IMR-90 (cell line): Measurements from ENCODE around the gene MPP2. TPM values are rescaled to one million over a fixed set of nuclear protein-coding genes. Genes with fewer than 3 reads are reported as not detected.

Experiments
- ATAC-seq: fragments of 200-7000 bp; cut with Tn5 transposase; 2 replicates; pipeline ENCODE4 v1.9.1; 2020; ENCODE audit warnings: low read depth, mild to moderate bottlenecking, moderate library complexity
- BruUV-seq: library from RNA; stranded (reverse); fragments of 400-500 nt; replicated peaks from 2 replicates; lab custom pipeline; 2021; lab: Mats Ljungman, UMichigan
- CTCF ChIA-PET: fragments of 300-600 bp; formaldehyde crosslinking; extraction: SDS; loops from one replicate; lab custom pipeline; 2021; ENCODE audit warnings: antibody characterized with exemption; lab: Yijun Ruan, JAX
- POLR2A ChIA-PET: fragments of 300-600 bp; sonication (Branson Sonifier 250); formaldehyde crosslinking; loops from one replicate; lab custom pipeline; 2022; ENCODE audit warnings: antibody characterized with exemption; ENCODE audit not compliant: unreplicated experiment; lab: Charles Lee
- DNase-seq: peaks from one replicate; pipeline ENCODE4 v3.0.0; 2013
- H2AFZ ChIP-seq: replicated peaks from 2 replicates; pipeline ENCODE3; 2013; ENCODE audit warnings: low read length, mild to moderate bottlenecking; ENCODE audit not compliant: poor library complexity
- H2AK5ac ChIP-seq: 2 replicates; pipeline ENCODE4 v1.6.1; 2013; ENCODE audit warnings: low read depth, low read length, inconsistent platforms
- H2AK9ac ChIP-seq: replicated peaks from 2 replicates; pipeline ENCODE3; 2013; ENCODE audit warnings: mild to moderate bottlenecking, low read depth, low read length, moderate library complexity; ENCODE audit not compliant: poor library complexity
- H2BK120ac ChIP-seq: 2 replicates; pipeline ENCODE4 v1.6.1; 2013; ENCODE audit warnings: low read depth, low read length, inconsistent platforms
- H2BK15ac ChIP-seq: 3 replicates; pipeline ENCODE4 v1.6.1; 2013; ENCODE audit warnings: low read depth, low read length, inconsistent platforms
- H2BK20ac ChIP-seq: 2 replicates; pipeline ENCODE4 v1.6.1; 2013; ENCODE audit warnings: low read depth, mild to moderate bottlenecking, inconsistent platforms, low read length, moderate library complexity
- H2BK5ac ChIP-seq: 2 replicates; pipeline ENCODE4 v1.6.1; 2013; ENCODE audit warnings: mild to moderate bottlenecking, low read depth, low read length, inconsistent platforms; ENCODE audit not compliant: poor library complexity, severe bottlenecking
- H3K14ac ChIP-seq: replicated peaks from 2 replicates; pipeline ENCODE4 v1.6.1; 2013; ENCODE audit warnings: low read depth, low read length, inconsistent platforms
- H3K18ac ChIP-seq: 2 replicates; pipeline ENCODE4 v1.6.1; 2013; ENCODE audit warnings: low read depth, low read length, control low read depth
- H3K23ac ChIP-seq: 2 replicates; pipeline ENCODE4 v1.6.1; 2013; ENCODE audit warnings: low read depth, low read length, inconsistent platforms
- H3K27ac ChIP-seq: 2 replicates; pipeline ENCODE4 v1.5.1; 2013; ENCODE audit warnings: mild to moderate bottlenecking, control low read depth, low read length; ENCODE audit not compliant: insufficient read depth
- H3K27me3 ChIP-seq: 2 replicates; pipeline ENCODE4 v1.6.1; 2013; ENCODE audit warnings: low read length; ENCODE audit not compliant: control insufficient read depth, insufficient read depth
- H3K36me3 ChIP-seq: 2 replicates; pipeline ENCODE4 v1.6.1; 2013; ENCODE audit warnings: low read length, mixed read lengths; ENCODE audit not compliant: control insufficient read depth, insufficient read depth
- H3K4ac ChIP-seq: 2 replicates; pipeline ENCODE4 v1.6.1; 2013; ENCODE audit warnings: low read depth, low read length, inconsistent platforms
- H3K4me1 ChIP-seq: 2 replicates; pipeline ENCODE4 v1.6.1; 2013; ENCODE audit warnings: low read length, mixed read lengths; ENCODE audit not compliant: control insufficient read depth, insufficient read depth
- H3K4me2 ChIP-seq: 2 replicates; pipeline ENCODE4 v1.6.1; 2013; ENCODE audit warnings: low read depth, mild to moderate bottlenecking, control low read depth, low read length, moderate library complexity
- H3K4me3 ChIP-seq: 2 replicates; pipeline ENCODE4 v1.5.1; 2013; ENCODE audit warnings: low read depth, mild to moderate bottlenecking, control low read depth, low read length, moderate library complexity; ENCODE audit not compliant: insufficient read depth
- H3K56ac ChIP-seq: 2 replicates; pipeline ENCODE4 v1.6.1; 2013; ENCODE audit warnings: low read length, inconsistent platforms; ENCODE audit not compliant: insufficient read depth; ENCODE audit errors: extremely low read depth
- H3K79me1 ChIP-seq, 2 experiments: 2 replicates each; pipeline ENCODE4 v1.6.1; 2013; ENCODE audit warnings: low read length in 2 of 2, inconsistent platforms in 1 of 2, low read depth in 1 of 2
- H3K9ac ChIP-seq: 2 replicates; pipeline ENCODE4 v1.6.1; 2013; ENCODE audit warnings: low read depth, low read length, control low read depth
- H3K9me1 ChIP-seq: 2 replicates; pipeline ENCODE4 v1.6.1; 2013; ENCODE audit warnings: low read length, inconsistent platforms; ENCODE audit not compliant: insufficient read depth
- H3K9me3 ChIP-seq: 2 replicates; pipeline ENCODE4 v1.6.1; 2013; ENCODE audit warnings: low read length; ENCODE audit not compliant: control insufficient read depth, insufficient read depth
- H4K20me1 ChIP-seq: 2 replicates; pipeline ENCODE4 v1.6.1; 2013; ENCODE audit warnings: low read length, inconsistent platforms; ENCODE audit not compliant: insufficient read depth
- H4K5ac ChIP-seq: 2 replicates; pipeline ENCODE4 v1.6.1; 2013; ENCODE audit warnings: mild to moderate bottlenecking, low read depth, low read length, control low read depth
- H4K8ac ChIP-seq, 2 experiments: 2 replicates each; pipeline ENCODE4 v1.6.1; 2013; ENCODE audit warnings: low read depth in 2 of 2, low read length in 2 of 2, control low read depth in 1 of 2, inconsistent platforms in 1 of 2
- H4K91ac ChIP-seq: 2 replicates; pipeline ENCODE4 v1.6.1; 2013; ENCODE audit warnings: low read depth, low read length, inconsistent platforms; ENCODE audit not compliant: insufficient read depth
- BHLHE40 ChIP-seq: fragments of 150-350 bp; IDR thresholded peaks from 2 replicates; pipeline ENCODE4 v1.6.1; 2016; ENCODE audit warnings: mild to moderate bottlenecking, low read depth, low read length
- FOS ChIP-seq: fragments of 150-350 bp; IDR thresholded peaks from 2 replicates; pipeline ENCODE4 v1.6.1; 2016; ENCODE audit warnings: low read depth, low read length
- MAZ ChIP-seq: IDR thresholded peaks from 2 replicates; pipeline ENCODE4 v1.6.1; 2012; ENCODE audit warnings: low read depth, mild to moderate bottlenecking, low read length, improper control_type of control experiment, moderate library complexity, borderline replicate concordance
- MXI1 ChIP-seq: IDR thresholded peaks from 2 replicates; pipeline ENCODE4 v1.6.1; 2012; ENCODE audit warnings: low read depth, mild to moderate bottlenecking, low read length, moderate library complexity, borderline replicate concordance
- POLR2A ChIP-seq: IDR thresholded peaks from 2 replicates; pipeline ENCODE4 v1.6.1; 2012; ENCODE audit warnings: mild to moderate bottlenecking, low read depth, low read length
- RAD21 ChIP-seq: IDR thresholded peaks from 2 replicates; pipeline ENCODE4 v1.6.1; 2012; ENCODE audit warnings: low read length, improper control_type of control experiment
- RCOR1 ChIP-seq: IDR thresholded peaks from 2 replicates; pipeline ENCODE4 v1.6.1; 2012; ENCODE audit warnings: mild to moderate bottlenecking, low read length, improper control_type of control experiment; ENCODE audit not compliant: insufficient replicate concordance
- RFX5 ChIP-seq: IDR thresholded peaks from 2 replicates; pipeline ENCODE4 v1.8.0; 2012; ENCODE audit warnings: low read depth, mild to moderate bottlenecking, low read length, moderate library complexity
- SMC3 ChIP-seq: fragments of 150-350 bp; IDR thresholded peaks from 2 replicates; pipeline ENCODE4 v1.6.1; 2016; ENCODE audit warnings: low read depth, mild to moderate bottlenecking, antibody characterized with exemption, low read length, moderate library complexity
- WGBS, 2 experiments: methylation state at CpG; one replicate each; pipeline versions ENCODE4 v1.1.5 to v1.1.7; 2013; ENCODE audit warnings: missing lambda C conversion rate in 2 of 2; ENCODE audit not compliant: insufficient read length in 1 of 2; ENCODE audit errors: extremely low coverage in 2 of 2; 5-methylcytosine and 5-hydroxymethylcytosine counted together
- dilution Hi-C: fragments of 300-500 bp; cut with HindIII; formaldehyde crosslinking; loops from one replicate; pipeline ENCODE4 v1.14.3; 2018; ENCODE audit warnings: low sequenced_read_pairs; ENCODE audit not compliant: unreplicated experiment
- in situ Hi-C: fragments of 300-500 bp; cut with MboI; formaldehyde crosslinking; loops from 3 replicates; pipeline ENCODE4 v1.14.3; 2019; ENCODE audit warnings: low sequenced_read_pairs, inconsistent platforms, mixed read lengths
- intact Hi-C: fragments of 100-400 bp; cut with micrococcal nuclease; formaldehyde crosslinking; loops from 2 replicates; pipeline ENCODE4 v1.10.0; 2022
- polyA plus RNA-seq, 3 experiments: library from polyadenylated mRNA; depleted of rRNA; stranded (reverse); fragments of >200 nt; gene quantifications; 2 replicates each; pipeline ENCODE4 v1.2.3, GENCODE V29; 2012; ENCODE audit warnings: low replicate concordance in 1 of 3
- total RNA-seq: library from RNA; depleted of rRNA; stranded (reverse); fragments of >200 nt; gene quantifications from 2 replicates; pipeline ENCODE4 v1.2.3, GENCODE V29; 2012
- TF ChIP-seq, protein P1 (sequence below): conservative IDR thresholded peaks from 2 replicates; pipeline ENCODE4 v1.5.1; 2012; ENCODE audit warnings: mild to moderate bottlenecking, low read depth, low read length, improper control_type of control experiment
- TF ChIP-seq, protein P2 (sequence below): fragments of 150-350 bp; IDR thresholded peaks from 2 replicates; pipeline ENCODE4 v1.6.1; 2017; ENCODE audit warnings: mild to moderate bottlenecking, antibody characterized with exemption, low read length, low read depth
- TF ChIP-seq, protein P3 (sequence below): fragments of 150-350 bp; IDR thresholded peaks from 2 replicates; pipeline ENCODE4 v1.6.1; 2016; ENCODE audit warnings: low read depth, mild to moderate bottlenecking, low read length, moderate library complexity, borderline replicate concordance

Gene MPP2
- total and polyA plus RNA-seq, 2 of the 4 experiments (the other 2 are of a cell fraction) = 3.2 to 3.8 TPM

DNA sequence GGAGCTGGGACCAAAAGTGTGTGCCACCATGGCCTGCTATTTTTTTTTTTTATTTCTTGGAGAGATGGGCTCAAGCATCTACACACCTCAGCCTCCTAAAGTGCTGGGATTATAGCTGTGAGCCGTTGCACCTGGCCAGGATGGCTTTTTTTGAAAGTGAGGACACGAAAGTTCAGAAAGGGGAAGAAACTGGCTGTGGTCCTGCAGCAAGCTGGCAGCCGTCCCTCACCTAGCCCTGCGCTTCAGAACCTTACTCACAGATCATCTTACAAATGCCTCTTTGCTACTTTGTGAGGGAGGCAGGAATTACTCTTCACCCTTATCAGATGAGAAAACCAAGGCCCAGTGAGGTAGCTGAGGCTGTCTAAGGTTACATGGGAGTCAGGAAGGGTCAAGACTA lies 39.4 kb upstream of the MPP2 start:
- in situ Hi-C loops (loop anchor here (10.0 kb wide), 1 partner anchor 218 kb away; no protein-coding TSS in a partner anchor), dilution Hi-C loops (no loop called here), intact Hi-C loops (no loop called here)
- no peak overlapping the region for H3K56ac ChIP-seq
- no peaks in the 10 kb centered on the region for H3K79me1 ChIP-seq
- no peak overlapping the region for H2BK15ac ChIP-seq
- H2AFZ ChIP-seq = no peak overlapping the region
- H2BK120ac ChIP-seq = no peak overlapping the region
- H4K20me1 ChIP-seq = 0 out of 2 replicates have a peak, but pooled peaks cover 4% of the 10 kb centered on the region
- H3K18ac ChIP-seq = no peak overlapping the region
- no peak overlapping the region for H3K27ac ChIP-seq
- H2BK5ac ChIP-seq = no peak overlapping the region
- no peak overlapping the region for H4K91ac ChIP-seq
- H2AK5ac ChIP-seq = no peak overlapping the region
- H3K4me1 ChIP-seq = no peaks in the 10 kb centered on the region
- no peak overlapping the region for H3K4me3 ChIP-seq
- no peak overlapping the region for H3K4me2 ChIP-seq
- no peak overlapping the region for H3K4ac ChIP-seq
- no peak overlapping the region for H3K14ac ChIP-seq
- CTCF ChIA-PET = interaction anchor here (0.7 to 1.0 kb wide), 2 partner anchors 12 to 222 kb away, joined by 3 to 5 read pairs; no protein-coding TSS in a partner anchor
- H4K8ac ChIP-seq = no peak overlapping the region
- BruUV-seq = no TSS peak
- H3K23ac ChIP-seq = no peak overlapping the region
- no peak for DNase-seq
- no peak overlapping the region for H2BK20ac ChIP-seq
- no peaks in the 10 kb centered on the region for H3K9me3 ChIP-seq
- no peak overlapping the region for H4K5ac ChIP-seq
- no CpG with 5 or more reads among the region's 4 CpGs for WGBS, 2 experiments
- no peak for ATAC-seq
- TF ChIP-seq FOS (no peak), POLR2A (no peak), MAZ (no peak), RAD21 (no peak), SMC3 (no peak), BHLHE40 (no peak), RCOR1 (no peak), MXI1 (no peak), RFX5 (no peak)
- TF ChIP-seq, protein P1, sequence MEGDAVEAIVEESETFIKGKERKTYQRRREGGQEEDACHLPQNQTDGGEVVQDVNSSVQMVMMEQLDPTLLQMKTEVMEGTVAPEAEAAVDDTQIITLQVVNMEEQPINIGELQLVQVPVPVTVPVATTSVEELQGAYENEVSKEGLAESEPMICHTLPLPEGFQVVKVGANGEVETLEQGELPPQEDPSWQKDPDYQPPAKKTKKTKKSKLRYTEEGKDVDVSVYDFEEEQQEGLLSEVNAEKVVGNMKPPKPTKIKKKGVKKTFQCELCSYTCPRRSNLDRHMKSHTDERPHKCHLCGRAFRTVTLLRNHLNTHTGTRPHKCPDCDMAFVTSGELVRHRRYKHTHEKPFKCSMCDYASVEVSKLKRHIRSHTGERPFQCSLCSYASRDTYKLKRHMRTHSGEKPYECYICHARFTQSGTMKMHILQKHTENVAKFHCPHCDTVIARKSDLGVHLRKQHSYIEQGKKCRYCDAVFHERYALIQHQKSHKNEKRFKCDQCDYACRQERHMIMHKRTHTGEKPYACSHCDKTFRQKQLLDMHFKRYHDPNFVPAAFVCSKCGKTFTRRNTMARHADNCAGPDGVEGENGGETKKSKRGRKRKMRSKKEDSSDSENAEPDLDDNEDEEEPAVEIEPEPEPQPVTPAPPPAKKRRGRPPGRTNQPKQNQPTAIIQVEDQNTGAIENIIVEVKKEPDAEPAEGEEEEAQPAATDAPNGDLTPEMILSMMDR = no peak
- TF ChIP-seq, protein P2, sequence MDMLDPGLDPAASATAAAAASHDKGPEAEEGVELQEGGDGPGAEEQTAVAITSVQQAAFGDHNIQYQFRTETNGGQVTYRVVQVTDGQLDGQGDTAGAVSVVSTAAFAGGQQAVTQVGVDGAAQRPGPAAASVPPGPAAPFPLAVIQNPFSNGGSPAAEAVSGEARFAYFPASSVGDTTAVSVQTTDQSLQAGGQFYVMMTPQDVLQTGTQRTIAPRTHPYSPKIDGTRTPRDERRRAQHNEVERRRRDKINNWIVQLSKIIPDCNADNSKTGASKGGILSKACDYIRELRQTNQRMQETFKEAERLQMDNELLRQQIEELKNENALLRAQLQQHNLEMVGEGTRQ = no peak
- TF ChIP-seq, protein P3, sequence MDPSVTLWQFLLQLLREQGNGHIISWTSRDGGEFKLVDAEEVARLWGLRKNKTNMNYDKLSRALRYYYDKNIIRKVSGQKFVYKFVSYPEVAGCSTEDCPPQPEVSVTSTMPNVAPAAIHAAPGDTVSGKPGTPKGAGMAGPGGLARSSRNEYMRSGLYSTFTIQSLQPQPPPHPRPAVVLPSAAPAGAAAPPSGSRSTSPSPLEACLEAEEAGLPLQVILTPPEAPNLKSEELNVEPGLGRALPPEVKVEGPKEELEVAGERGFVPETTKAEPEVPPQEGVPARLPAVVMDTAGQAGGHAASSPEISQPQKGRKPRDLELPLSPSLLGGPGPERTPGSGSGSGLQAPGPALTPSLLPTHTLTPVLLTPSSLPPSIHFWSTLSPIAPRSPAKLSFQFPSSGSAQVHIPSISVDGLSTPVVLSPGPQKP = no peak
- POLR2A ChIA-PET = no interaction called here
- peaks cover 27% of the 10 kb centered on the region for H3K27me3 ChIP-seq
- no peaks in the 10 kb centered on the region for H3K36me3 ChIP-seq
- H2AK9ac ChIP-seq = no peak overlapping the region
- no peaks in the 10 kb centered on the region for H3K9me1 ChIP-seq
- no peak overlapping the region for H3K9ac ChIP-seq
